Hematopoietic multipotent progenitor cell treated with erythropoietin and hydrocortisone succinate and interleukin-3 and kit ligand, for 17 days (in vitro differentiated cells): Measurements from ENCODE around the gene B3GALT6.

Source experiments
- DNase-seq: peaks from one replicate; pipeline ENCODE4 v3.0.0-alpha.2; 2015; ENCODE audit warnings: low spot score

B3GALT6 gene

GRCh38 chr1:1262758-1263157 lies 30.7 kb downstream of the B3GALT6 start:
- no peak for DNase-seq

- no peak for DNase-seq
Observed at GRCh38 chr1:1264026-1264425, 32.0 kb downstream of the B3GALT6 start.

- no peak for DNase-seq
Observed at GRCh38 chr1:1264868-1265272, 32.8 kb downstream of the B3GALT6 start.

- no peak for DNase-seq
Observed at GRCh38 chr1:1267488-1268283, 35.6 kb downstream of the B3GALT6 start.

GRCh38 chr1:1268284-1268682 lies 36.2 kb downstream of the B3GALT6 start:
- no peak for DNase-seq

DNA sequence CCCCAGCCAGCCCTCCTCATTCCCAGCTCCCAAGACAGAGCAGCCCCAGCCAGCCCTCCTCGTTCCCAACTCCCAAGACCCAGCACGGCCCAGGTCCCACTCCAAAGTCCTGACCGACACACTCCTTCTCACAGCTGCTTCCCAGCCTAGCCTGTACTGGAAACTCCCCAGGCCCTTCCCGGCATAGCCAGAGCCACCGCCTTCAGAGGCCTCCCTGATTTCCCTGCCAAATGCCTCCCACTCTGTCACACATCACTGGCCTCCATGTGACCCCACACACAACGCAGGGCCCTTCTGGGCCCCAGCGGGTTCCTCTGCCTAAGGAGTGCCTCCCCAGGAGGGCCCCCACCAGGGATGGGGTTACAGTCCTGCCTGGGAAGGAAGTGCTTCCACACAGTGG lies 38.8 kb downstream of the B3GALT6 start:
- no peak for DNase-seq

- peak; percentile 19 for DNase-seq
Observed at GRCh38 chr1:1272341-1273208, 40.5 kb downstream of the B3GALT6 start.

GRCh38 chr1:1273209-1273511 lies 41.1 kb downstream of the B3GALT6 start:
- peak; percentile 8 for DNase-seq

GRCh38 chr1:1273512-1274298 lies 41.7 kb downstream of the B3GALT6 start, which contains the start of gene UBE2J2:
Gene UBE2J2, minus strand, starts transcription at chr1:1273854. Its CDS starts 5,862 bp downstream, at chr1:1267992.
- DNase-seq, result peak; percentile 82

- no peak for DNase-seq
Observed at GRCh38 chr1:1274299-1274930, 42.4 kb downstream of the B3GALT6 start.

GRCh38 chr1:1274931-1275431 lies 42.9 kb downstream of the B3GALT6 start:
- DNase-seq, result no peak

- DNase-seq, result no peak
Observed at GRCh38 chr1:1275836-1276235, 43.8 kb downstream of the B3GALT6 start.

DNA sequence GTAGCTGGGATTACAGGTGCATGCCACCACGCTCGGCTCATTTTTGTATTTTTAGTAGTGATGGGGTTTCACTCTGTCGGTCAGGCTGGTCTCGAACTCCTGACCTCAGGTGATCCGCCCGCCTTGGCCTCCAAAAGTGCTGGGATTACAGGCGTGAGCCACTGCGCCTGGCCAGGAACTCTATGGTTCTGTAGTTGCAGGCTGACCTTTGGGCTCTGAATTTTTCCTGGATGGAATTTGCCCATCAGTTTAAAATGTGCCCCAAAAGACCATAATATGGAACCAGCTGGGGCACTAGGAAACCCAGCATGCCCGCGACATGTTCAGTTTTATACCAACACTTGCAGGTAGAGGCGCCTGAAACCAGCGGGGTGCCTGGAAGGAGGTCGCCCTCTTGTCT lies 46.6 kb downstream of the B3GALT6 start:
- no peak for DNase-seq

DNA sequence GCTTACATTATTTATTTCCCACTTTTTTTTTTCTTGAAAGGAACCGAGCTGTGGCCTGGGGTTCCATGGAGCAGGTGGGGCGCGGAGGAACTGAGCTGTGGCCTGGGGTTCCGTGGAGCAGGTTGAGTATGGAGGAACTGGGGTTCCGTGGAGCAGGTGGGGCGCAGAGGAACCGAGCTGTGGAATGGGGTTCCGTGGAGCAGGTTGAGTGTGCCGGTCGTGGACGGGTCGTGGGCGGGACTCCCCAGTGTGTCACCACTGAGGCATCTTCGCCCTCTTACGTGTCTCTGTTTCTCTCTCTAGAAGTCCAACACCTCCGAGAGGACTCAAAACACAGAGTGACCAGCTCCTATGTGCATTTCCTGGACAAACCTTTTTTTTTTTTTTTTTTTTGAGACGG lies 47.0 kb downstream of the B3GALT6 start:
- no peak for DNase-seq

GRCh38 chr1:1280782-1281481 lies 48.9 kb downstream of the B3GALT6 start:
- DNase-seq, result no peak

DNA sequence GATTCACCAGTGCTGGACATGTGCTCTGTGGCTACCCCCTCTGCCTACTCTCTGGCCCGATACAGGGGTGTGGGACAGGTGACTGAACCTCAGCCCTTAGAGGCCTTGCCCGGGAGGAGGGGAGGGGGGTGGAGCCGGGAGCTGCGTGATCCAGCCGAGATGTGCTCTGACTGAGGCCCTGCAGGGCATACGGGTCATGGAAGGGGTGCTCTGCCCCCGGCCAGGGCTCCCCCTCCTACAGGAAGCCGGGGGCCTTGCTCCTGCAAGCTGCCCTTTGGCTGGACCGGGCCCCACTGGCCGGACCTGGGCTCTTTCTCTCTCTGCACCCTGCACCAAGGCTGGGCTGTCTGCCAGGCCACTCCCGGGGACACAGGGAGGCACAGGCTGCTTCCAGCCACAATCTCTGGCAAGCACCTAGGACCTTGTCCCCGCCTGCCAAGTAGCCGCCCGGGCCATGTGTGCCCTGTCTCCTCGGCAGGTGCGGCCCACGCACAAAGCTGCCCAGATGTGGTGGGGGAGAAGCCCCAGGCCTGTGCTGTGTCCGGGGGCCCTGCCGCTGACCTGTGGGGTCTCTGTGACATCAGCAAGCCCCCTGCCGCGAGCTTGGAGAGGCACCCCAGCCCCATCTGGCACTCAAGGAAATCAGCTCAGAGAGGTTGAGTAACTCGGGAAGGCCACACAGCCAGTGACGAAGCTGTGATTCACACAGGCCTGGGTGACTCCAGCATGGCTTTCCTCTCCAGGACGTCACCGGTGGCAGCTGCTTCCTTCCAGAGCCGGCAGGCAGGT lies 49.7 kb downstream of the B3GALT6 start:
- DNase-seq, result no peak

- DNase-seq, result no peak
Observed at GRCh38 chr1:1282998-1283397, 51.0 kb downstream of the B3GALT6 start.

GRCh38 chr1:1283821-1284220 lies 51.8 kb downstream of the B3GALT6 start:
- DNase-seq, result no peak
